Stimulated activated CD4-positive, alpha-beta T cell treated with anti-CD3 and anti-CD28 coated beads, Interleukin-12 subunit alpha, Interleukin-12 subunit beta, amount 100 ng/mL, for 4 hours (primary cell): Measurements from ENCODE around the gene PCDHGA6.
A peak's percentile ranks its signal among the peaks of the same experiment; 100 is the strongest.
"Not testable (repeated sequence)": the region's sequence is repeated elsewhere in the genome, so short reads cannot be mapped to it uniquely, and the experiment has no call there.

Experiments used
- DNase-seq: peaks from one replicate; pipeline ENCODE4 v3.0.0-alpha.2; 2020

The PCDHGA6 gene

GRCh38 chr5:141394401-141395187, 20.9 kb downstream of the PCDHGA6 start:
- DNase-seq: not testable (repeated sequence)

- DNase-seq: peak; percentile 38
Observed at GRCh38 chr5:141397756-141398551, 24.3 kb downstream of the PCDHGA6 start, which contains the start of gene PCDHGB5. Gene PCDHGB5, plus strand, starts transcription at chr5:141397947. Its CDS starts 181 bp downstream, at chr5:141398128.

GRCh38 chr5:141398608-141399007, 24.9 kb downstream of the PCDHGA6 start:
- no peak for DNase-seq

- no peak for DNase-seq
Observed at GRCh38 chr5:141399555-141400258, 26.0 kb downstream of the PCDHGA6 start.

- no peak for DNase-seq
Observed at GRCh38 chr5:141402553-141403243, 29.0 kb downstream of the PCDHGA6 start, which contains the start of gene PCDHGA9. Gene PCDHGA9, plus strand, starts transcription at chr5:141402778. Its CDS starts 175 bp downstream, at chr5:141402953.

GRCh38 chr5:141403387-141403786, 29.7 kb downstream of the PCDHGA6 start:
- DNase-seq: no peak

GRCh38 chr5:141407790-141408505, 34.3 kb downstream of the PCDHGA6 start, which contains the start of gene PCDHGB6:
Gene PCDHGB6, plus strand, starts transcription at chr5:141408021. Its CDS starts 182 bp downstream, at chr5:141408203.
- DNase-seq: peak; percentile 29

GRCh38 chr5:141409598-141410306, 36.1 kb downstream of the PCDHGA6 start:
- DNase-seq: no peak

- DNase-seq: no peak
Observed at GRCh38 chr5:141411575-141411974, 37.9 kb downstream of the PCDHGA6 start.

GRCh38 chr5:141412854-141413539, 39.3 kb downstream of the PCDHGA6 start, which contains the start of gene PCDHGA10:
Gene PCDHGA10, plus strand, starts transcription at chr5:141412987. Its CDS starts 189 bp downstream, at chr5:141413176.
- peak; percentile 44 for DNase-seq

GRCh38 chr5:141413540-141414069, 39.9 kb downstream of the PCDHGA6 start:
- DNase-seq: no peak

GRCh38 chr5:141414548-141415274, 41.0 kb downstream of the PCDHGA6 start:
- not testable (repeated sequence) for DNase-seq

- not testable (repeated sequence) for DNase-seq
Observed at GRCh38 chr5:141415275-141415618, 41.6 kb downstream of the PCDHGA6 start.

GRCh38 chr5:141417494-141418172, 43.9 kb downstream of the PCDHGA6 start, which contains the start of gene PCDHGB7:
Gene PCDHGB7, plus strand, starts transcription at chr5:141417677. Its CDS starts 183 bp downstream, at chr5:141417860.
- peak; percentile 45 for DNase-seq

GRCh38 chr5:141419074-141419880, 45.6 kb downstream of the PCDHGA6 start:
- DNase-seq: no peak

- peak; percentile 31 for DNase-seq
Observed at GRCh38 chr5:141420855-141421488, 47.3 kb downstream of the PCDHGA6 start, which contains the start of gene PCDHGA11. Gene PCDHGA11, plus strand, starts transcription at chr5:141421051. Its CDS starts 177 bp downstream, at chr5:141421228.

GRCh38 chr5:141421489-141421855, 47.8 kb downstream of the PCDHGA6 start:
- DNase-seq: no peak
